ENCODE data around the gene VAT1. TPM values are rescaled to one million over a fixed set of nuclear protein-coding genes. Genes with fewer than 3 reads are reported as not detected.

Gene VAT1
- total and polyA plus RNA-seq, 10 donors: 20.3 to 144 (median 62.4) TPM

DNA sequence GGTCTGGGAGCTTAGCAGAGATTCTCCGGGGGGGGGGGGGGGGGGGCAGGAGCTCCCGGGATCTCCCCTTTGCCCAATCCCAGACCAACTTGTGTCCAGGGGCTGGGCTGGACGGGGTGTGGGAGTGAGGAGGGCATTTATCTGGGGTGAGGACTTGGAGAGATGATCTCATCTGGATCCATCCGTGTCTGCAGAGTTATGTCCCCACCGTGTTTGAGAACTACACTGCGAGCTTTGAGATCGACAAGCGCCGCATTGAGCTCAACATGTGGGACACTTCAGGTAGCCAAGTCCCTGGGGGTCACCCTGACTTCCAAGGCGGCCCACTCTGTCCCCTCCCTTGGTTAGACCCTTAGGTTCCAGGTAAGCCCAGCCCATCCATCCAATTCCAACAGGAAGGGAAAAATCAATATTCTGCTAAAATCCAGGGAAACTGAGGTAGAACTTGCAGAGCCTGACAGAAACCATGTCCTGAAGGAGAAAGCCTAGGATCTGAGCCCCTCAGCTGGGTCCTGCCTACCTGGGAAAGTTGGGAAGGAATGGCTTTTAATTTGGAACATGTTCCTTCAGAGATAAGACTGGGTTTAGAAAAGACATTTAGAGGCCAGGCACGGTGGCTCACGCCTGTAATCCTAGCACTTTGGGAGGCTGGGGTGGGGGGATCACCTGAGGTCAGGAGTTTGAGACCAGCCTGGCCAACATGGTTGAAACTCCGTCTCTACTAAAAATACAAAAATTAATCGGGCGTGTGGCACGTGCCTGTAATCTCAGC is 3.8 kb upstream of the VAT1 start:
- intact Hi-C loops (cut with DNase I; ENCODE audit: low total_unique reads): no loop called here
- Histone ChIP-seq H3K4me3 (peak overlapping the region in 1 of 8 donors; percentile 83), H3K9me3 (no peaks in the 10 kb centered on the region), H3K27me3 (replicated peaks in 1 of 7) (no peaks in the 10 kb centered on the region), H3K27ac (no peak overlapping the region), H3K4me1 (peaks cover 6 to 43% (median 27%) of the 10 kb centered on the region in 6 donors), H3K36me3 (no peaks in the 10 kb centered on the region)
- 69 to 79% (median 74%) methylated on average over 14 to 16 of the region's 16 CpGs for WGBS, 5 donors
- TF ChIP-seq POLR2AphosphoS5 (IDR thresholded peaks at IDR 0.05): no peak
- TF ChIP-seq, protein P1, sequence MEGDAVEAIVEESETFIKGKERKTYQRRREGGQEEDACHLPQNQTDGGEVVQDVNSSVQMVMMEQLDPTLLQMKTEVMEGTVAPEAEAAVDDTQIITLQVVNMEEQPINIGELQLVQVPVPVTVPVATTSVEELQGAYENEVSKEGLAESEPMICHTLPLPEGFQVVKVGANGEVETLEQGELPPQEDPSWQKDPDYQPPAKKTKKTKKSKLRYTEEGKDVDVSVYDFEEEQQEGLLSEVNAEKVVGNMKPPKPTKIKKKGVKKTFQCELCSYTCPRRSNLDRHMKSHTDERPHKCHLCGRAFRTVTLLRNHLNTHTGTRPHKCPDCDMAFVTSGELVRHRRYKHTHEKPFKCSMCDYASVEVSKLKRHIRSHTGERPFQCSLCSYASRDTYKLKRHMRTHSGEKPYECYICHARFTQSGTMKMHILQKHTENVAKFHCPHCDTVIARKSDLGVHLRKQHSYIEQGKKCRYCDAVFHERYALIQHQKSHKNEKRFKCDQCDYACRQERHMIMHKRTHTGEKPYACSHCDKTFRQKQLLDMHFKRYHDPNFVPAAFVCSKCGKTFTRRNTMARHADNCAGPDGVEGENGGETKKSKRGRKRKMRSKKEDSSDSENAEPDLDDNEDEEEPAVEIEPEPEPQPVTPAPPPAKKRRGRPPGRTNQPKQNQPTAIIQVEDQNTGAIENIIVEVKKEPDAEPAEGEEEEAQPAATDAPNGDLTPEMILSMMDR (IDR thresholded peaks at IDR 0.05 in 8 of 11, conservative IDR thresholded peaks at IDR 0.05 in 3 of 11): no peak
- no peak for TF ChIP-seq POLR2A (IDR thresholded peaks at IDR 0.05)
- no peak for DNase-seq

- H3K27me3 ChIP-seq (replicated peaks in 1 of 7): no peaks in the 10 kb centered on the region
- H3K27ac ChIP-seq: peak overlapping the region in 1 of 8 donors; percentile 76
- TF ChIP-seq POLR2A (IDR thresholded peaks at IDR 0.05) (no peak), POLR2AphosphoS5 (IDR thresholded peaks at IDR 0.05) (no peak)
- TF ChIP-seq, protein P1 (IDR thresholded peaks at IDR 0.05 in 8 of 11, conservative IDR thresholded peaks at IDR 0.05 in 3 of 11): no peak
- no peak for DNase-seq
- WGBS, 5 donors: 8 to 22% (median 10%) methylated on average over 16 to 27 of the region's 27 CpGs
- H3K36me3 ChIP-seq: no peaks in the 10 kb centered on the region
- intact Hi-C loops (cut with DNase I; ENCODE audit: low total_unique reads): no loop called here
- no peaks in the 10 kb centered on the region for H3K9me3 ChIP-seq
- H3K4me1 ChIP-seq: peaks cover 7 to 50% (median 33%) of the 10 kb centered on the region in 6 donors
- peak overlapping the region in 6 of 8 donors; percentile 49 to 83 (median 54) for H3K4me3 ChIP-seq
Measured at GRCh38 chr17:43025290-43025657, 3.1 kb upstream of the VAT1 start.

DNA sequence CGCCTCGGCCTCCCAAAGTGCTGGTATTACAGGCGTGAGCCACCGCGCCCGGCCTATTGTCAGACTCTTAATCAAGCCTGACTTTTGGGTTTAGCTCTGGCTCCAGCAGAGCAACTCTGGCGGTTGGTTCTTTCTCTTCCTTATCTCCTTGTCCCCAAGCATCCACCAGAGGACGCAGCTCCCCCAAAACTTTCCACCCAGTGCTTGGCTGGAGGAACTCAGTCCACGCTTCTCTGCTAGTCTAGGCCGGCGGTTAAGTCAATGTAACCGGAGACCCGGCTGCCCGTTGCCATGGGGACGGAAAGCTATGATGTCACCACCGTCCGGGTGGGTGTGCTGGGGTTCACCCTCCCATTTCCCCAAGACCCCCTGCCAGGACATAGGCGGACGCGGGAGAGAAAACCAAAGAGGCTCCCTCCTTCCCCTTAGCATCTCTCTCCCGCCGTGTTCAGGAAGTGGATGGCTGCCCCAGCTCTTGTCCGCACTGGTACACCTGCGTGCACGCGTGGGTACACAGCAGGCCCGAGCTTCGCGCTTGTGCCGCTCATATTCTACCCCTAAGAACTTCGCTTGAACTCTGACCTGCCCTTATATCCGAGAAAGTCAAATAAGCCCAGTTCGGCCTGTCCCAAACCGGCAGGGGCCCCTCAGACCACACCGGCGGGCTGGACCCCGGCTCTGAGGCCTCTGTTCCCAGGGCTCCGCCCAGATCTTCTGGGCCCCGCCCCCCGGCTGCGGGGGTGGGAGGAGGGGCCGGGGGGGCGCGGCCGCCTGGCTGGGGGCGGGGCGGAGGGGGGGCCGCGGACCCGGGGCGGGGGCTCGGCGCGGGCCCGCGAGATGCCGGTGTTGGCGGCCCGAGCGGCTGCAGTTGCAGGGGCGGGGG is 2.5 kb upstream of the VAT1 start, which contains the start of gene RND2:
Gene RND2, plus strand, starts transcription at position 825 of the 883 bp plus-strand sequence. CDS start 117 bp downstream, outside the sequence.
- 0 to 1% (median 1%) methylated on average over 17 to 61 of the region's 61 CpGs for WGBS, 5 donors
- TF ChIP-seq, protein P1 (IDR thresholded peaks at IDR 0.05 in 8 of 11, conservative IDR thresholded peaks at IDR 0.05 in 3 of 11): peak; percentile 27 to 72 (median 61)
- TF ChIP-seq POLR2AphosphoS5 (IDR thresholded peaks at IDR 0.05): peak; percentile 49 to 70 (median 60)
- no peak for TF ChIP-seq POLR2A (IDR thresholded peaks at IDR 0.05)
- intact Hi-C loops (cut with DNase I; ENCODE audit: low total_unique reads): no loop called here
- no peaks in the 10 kb centered on the region for H3K36me3 ChIP-seq
- H3K27ac ChIP-seq: peak within 1 kb of the TSS in 4 of 8 donors; percentile 50 to 76 (median 52)
- H3K27me3 ChIP-seq (replicated peaks in 1 of 7): no peaks in the 10 kb centered on the region
- peaks cover 13 to 56% (median 39%) of the 10 kb centered on the region in 6 donors for H3K4me1 ChIP-seq
- H3K9me3 ChIP-seq: no peaks in the 10 kb centered on the region
- peak within 1 kb of the TSS; percentile 44 to 83 (median 54) for H3K4me3 ChIP-seq
- peak; percentile 91 for DNase-seq
